ENCODE results near the gene PAN2.

Gene PAN2, protein sequence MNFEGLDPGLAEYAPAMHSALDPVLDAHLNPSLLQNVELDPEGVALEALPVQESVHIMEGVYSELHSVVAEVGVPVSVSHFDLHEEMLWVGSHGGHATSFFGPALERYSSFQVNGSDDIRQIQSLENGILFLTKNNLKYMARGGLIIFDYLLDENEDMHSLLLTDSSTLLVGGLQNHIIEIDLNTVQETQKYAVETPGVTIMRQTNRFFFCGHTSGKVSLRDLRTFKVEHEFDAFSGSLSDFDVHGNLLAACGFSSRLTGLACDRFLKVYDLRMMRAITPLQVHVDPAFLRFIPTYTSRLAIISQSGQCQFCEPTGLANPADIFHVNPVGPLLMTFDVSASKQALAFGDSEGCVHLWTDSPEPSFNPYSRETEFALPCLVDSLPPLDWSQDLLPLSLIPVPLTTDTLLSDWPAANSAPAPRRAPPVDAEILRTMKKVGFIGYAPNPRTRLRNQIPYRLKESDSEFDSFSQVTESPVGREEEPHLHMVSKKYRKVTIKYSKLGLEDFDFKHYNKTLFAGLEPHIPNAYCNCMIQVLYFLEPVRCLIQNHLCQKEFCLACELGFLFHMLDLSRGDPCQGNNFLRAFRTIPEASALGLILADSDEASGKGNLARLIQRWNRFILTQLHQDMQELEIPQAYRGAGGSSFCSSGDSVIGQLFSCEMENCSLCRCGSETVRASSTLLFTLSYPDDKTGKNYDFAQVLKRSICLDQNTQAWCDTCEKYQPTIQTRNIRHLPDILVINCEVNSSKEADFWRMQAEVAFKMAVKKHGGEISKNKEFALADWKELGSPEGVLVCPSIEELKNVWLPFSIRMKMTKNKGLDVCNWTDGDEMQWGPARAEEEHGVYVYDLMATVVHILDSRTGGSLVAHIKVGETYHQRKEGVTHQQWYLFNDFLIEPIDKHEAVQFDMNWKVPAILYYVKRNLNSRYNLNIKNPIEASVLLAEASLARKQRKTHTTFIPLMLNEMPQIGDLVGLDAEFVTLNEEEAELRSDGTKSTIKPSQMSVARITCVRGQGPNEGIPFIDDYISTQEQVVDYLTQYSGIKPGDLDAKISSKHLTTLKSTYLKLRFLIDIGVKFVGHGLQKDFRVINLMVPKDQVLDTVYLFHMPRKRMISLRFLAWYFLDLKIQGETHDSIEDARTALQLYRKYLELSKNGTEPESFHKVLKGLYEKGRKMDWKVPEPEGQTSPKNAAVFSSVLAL

DNA sequence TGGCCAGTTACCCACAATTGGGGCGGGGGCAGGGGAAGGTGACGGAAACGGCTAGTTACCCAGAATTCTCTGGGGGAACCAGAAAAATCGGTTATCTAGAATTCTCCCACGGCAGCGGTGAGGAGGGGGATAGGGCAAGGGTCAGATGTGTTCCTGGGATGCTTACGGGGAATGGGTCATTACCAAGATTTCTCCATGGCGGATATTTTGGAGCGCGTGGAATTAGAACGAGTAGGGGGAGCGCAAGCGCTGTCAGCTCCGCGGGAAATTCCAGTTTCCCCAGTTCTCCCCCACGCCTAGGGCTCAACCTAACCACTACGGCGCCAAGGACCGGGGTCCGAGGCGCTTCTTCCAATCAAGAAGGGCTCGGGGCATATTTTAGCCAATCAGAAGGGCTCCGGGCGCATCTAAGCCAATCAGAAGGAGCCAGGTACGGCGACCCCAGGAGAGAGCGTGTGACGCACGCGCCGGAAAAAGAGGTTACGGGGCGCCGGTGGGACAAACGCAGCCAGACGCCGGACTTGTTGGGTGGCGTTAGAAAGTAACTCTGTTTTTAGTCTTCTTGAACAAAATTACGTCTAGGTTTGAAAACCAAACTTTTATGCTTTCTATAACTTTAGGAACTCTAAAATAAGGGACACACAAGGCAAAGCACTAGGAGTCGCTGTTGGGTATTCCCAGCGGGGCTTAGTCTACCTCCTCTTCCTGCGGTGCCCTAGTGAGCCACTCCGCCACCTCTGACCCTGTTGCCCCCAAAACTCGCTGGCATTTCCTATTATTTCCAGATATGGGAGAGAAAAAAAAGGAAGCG lies at the start of gene PAN2:
TSS of gene PAN2 (minus strand) at position 322 of the 811 bp plus-strand sequence. CDS start 906 bp downstream, outside the sequence.
- TF ChIP-seq GATA2 (IDR thresholded peaks at IDR 0.05; ENCODE audit: low read depth, low read length) = peak; percentile 14; the same call in 1 of the 2 replicates
- TF ChIP-seq GATA3 (IDR thresholded peaks at IDR 0.05; ENCODE audit: low read depth, low read length) = no peak

DNA sequence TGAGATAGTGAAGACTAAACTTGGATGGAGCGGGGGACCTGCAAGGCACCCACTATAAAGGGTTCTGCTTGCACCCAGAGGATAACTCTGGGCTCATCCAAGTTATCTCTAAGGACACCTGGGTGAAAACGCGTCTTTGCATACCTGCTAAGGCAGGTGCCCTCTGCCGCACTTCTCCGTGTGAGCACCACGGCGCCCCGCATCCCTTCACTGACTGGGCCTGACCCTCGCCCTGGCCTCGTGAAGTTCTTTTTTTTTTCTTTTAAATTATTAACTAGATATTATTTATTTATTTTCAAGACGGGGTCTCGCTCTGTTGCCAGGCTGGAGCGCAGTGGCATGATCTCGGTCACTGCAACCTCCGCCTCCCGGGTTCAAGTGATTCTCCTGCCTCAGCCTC lies 48.8 kb upstream of the PAN2 start:
- TF ChIP-seq GATA2 (IDR thresholded peaks at IDR 0.05; ENCODE audit: low read depth, low read length) (no peak), GATA3 (IDR thresholded peaks at IDR 0.05; ENCODE audit: low read depth, low read length) (no peak)

GRCh38 chr12:56377989-56378316 lies 44.2 kb upstream of the PAN2 start:
- TF ChIP-seq GATA2 (IDR thresholded peaks at IDR 0.05; ENCODE audit: low read depth, low read length) (no peak), GATA3 (IDR thresholded peaks at IDR 0.05; ENCODE audit: low read depth, low read length) (no peak)

- TF ChIP-seq GATA3 (IDR thresholded peaks at IDR 0.05; ENCODE audit: low read depth, low read length) (no peak), GATA2 (IDR thresholded peaks at IDR 0.05; ENCODE audit: low read depth, low read length) (no peak)
Measured at GRCh38 chr12:56377310-56377988, 43.6 kb upstream of the PAN2 start.

- no peak for TF ChIP-seq GATA2 (IDR thresholded peaks at IDR 0.05; ENCODE audit: low read depth, low read length)
- TF ChIP-seq GATA3 (IDR thresholded peaks at IDR 0.05; ENCODE audit: low read depth, low read length) = no peak
Measured at GRCh38 chr12:56375598-56376434, 42.0 kb upstream of the PAN2 start.

DNA sequence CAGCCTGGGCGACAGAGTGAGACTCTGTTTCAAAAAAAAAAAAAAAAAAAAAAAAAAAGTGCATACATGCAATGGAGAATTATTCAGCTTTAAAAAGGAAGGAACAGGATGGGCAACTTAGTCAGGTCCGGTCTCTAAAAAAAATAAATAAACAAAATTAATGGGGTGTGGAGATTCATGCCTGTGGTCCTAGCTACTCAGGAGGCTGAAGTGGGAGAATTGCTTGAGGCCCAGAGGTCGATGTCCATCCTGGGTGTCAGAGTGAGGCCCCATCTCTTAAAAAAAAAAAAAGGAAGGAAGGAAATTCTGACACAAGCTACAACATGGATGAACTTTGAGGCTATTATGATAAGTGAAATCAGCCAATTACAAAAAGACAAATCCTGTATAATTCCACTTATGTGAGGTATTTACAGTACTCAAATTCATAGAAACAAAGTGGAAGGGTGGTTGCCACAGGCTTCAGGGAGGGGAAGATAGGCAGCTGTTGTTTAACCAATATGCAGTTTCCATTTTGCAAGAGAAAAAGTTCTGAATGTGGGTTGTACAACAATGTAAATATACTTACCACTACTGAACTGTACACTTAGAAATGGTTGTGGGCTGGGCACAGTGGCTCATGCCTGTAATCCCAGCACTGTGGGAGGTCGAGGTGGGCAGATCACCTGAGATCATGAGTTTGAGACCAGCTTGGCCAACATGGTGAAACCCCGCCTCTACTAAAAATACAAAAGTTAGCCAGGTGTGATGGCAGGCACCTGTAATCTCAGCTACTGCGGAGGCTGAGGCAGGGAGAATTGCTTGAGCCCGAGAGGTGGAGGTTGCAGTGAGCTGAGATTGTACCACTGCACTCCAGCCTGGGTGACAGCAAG lies 41.2 kb upstream of the PAN2 start:
- no peak for TF ChIP-seq GATA3 (IDR thresholded peaks at IDR 0.05; ENCODE audit: low read depth, low read length)
- no peak for TF ChIP-seq GATA2 (IDR thresholded peaks at IDR 0.05; ENCODE audit: low read depth, low read length)

DNA sequence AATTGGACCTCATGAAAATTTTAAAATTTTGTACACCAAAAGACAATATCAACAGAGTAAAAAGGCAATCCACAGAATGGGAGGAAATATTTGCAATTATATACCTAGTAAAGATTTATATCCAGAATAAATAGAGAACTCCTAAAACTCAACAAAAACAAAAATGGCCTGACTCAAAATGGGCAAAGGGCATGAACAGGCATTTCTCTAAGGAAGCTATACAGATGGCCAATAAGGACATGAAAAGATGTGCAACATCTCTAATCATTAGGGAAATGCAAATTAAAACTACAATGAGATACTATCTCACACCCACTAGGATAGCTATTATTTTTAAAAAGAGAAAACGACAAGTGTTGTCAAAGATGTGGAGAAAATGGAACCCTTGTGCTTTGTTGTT lies 39.7 kb upstream of the PAN2 start:
- TF ChIP-seq GATA2 (IDR thresholded peaks at IDR 0.05; ENCODE audit: low read depth, low read length) (no peak), GATA3 (IDR thresholded peaks at IDR 0.05; ENCODE audit: low read depth, low read length) (no peak)

DNA sequence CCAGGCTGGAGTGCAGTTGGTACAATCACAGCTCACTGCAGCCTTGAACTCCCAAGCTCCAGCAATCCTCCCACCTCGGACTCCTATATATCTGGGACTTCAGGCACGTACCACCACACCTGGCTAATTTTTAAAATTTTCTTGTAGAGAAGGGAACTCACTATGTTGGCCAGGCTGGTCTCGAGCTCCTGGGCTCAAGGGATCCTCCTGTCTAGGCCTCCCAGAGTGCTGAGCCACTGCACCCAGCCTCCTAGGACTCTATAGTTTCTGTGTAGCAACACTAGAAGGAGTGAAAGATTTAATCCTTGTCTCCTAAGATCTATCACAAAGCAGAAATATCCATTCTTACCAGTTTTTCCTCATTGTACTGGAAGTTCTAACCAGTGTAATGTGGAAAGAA lies 33.1 kb upstream of the PAN2 start:
- no peak for TF ChIP-seq GATA2 (IDR thresholded peaks at IDR 0.05; ENCODE audit: low read depth, low read length)
- no peak for TF ChIP-seq GATA3 (IDR thresholded peaks at IDR 0.05; ENCODE audit: low read depth, low read length)

DNA sequence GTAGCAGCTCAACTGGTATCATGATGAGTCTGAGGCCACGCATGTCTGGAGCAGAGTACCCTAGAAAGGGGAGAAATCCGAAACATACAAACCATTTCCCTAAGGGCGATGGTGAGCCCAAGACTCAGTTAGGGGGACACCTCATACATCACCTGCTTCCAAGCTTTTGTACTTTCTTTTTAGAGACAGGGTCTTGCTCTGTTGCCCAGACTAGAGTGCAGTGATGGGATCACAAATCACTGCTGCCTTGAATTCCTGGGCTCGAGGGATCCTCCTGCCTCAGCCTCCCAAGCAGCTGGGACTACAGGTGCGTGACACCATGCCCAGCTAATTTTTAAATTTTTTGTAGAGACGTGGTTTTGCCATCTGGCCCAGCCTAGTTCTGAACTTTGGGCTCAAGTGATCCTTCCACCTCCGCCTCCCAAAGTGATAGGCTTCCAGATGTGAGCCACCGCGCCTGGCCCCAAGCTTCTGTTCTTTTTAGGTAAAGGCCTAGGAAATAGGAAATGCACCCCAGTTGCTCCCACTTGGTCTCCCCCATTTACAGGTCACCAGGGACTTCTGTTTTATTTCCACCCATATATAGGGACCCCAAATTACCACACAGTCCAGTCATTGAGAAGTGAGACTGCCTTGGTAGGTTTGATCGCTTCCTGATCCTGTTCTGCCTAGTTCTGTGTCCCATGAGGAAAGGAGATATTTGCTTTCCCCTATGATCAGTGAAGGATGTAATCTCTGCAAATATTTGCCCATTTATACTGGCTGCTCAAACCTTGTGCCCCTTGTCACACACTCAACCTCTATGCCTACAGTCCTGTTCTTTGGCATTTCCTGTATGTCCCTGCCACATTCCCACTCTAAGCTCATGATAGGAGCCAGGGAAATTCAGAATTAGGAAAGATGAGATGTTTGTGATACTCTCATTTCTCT lies 28.6 kb upstream of the PAN2 start, which contains the start of gene APOF:
TSS of gene APOF (minus strand) at position 728 of the 930 bp plus-strand sequence. CDS start at position 616, 112 bp downstream.
- no peak for TF ChIP-seq GATA3 (IDR thresholded peaks at IDR 0.05; ENCODE audit: low read depth, low read length)
- TF ChIP-seq GATA2 (IDR thresholded peaks at IDR 0.05; ENCODE audit: low read depth, low read length) = no peak

GRCh38 chr12:56361487-56362129 lies 27.8 kb upstream of the PAN2 start:
- TF ChIP-seq GATA2 (IDR thresholded peaks at IDR 0.05; ENCODE audit: low read depth, low read length) = no peak
- no peak for TF ChIP-seq GATA3 (IDR thresholded peaks at IDR 0.05; ENCODE audit: low read depth, low read length)

Measured in SH-SY5Y (cell line).